HepG2 (cell line): ENCODE measurements around the gene ACOT8. TPM values are rescaled to one million over a fixed set of nuclear protein-coding genes. Genes with fewer than 3 reads are reported as not detected.
A peak's percentile ranks its signal among the peaks of the same experiment; 100 is the strongest.

Source experiments
- ATAC-seq: fragments of 200-7000 bp; cut with Tn5 transposase; 3 replicates; pipeline ENCODE4 v1.9.1; 2020; ENCODE audit warnings: mild to moderate bottlenecking, moderate library complexity
- BruUV-seq: library from RNA; stranded (reverse); fragments of 400-500 nt; replicated peaks from 2 replicates; lab custom pipeline; 2021; lab: Mats Ljungman, UMichigan
- CTCF ChIA-PET: fragments of 300-600 bp; formaldehyde crosslinking; extraction: SDS; loops from one replicate; lab custom pipeline; 2021; ENCODE audit warnings: low total read pairs, inconsistent platforms, low intra/inter-chr PET ratio; lab: Yijun Ruan, JAX
- POLR2A ChIA-PET: fragments of 350-600 bp; sonication (Branson Sonifier 250); formaldehyde crosslinking; loops from one replicate; lab custom pipeline; 2020; ENCODE audit warnings: antibody characterized with exemption, inconsistent platforms; lab: Yijun Ruan, JAX
- DNase-seq: peaks from one replicate; pipeline ENCODE4 v3.0.0-alpha.2; 2015; ENCODE audit warnings: low spot score
- FAIRE-seq: peaks from 3 replicates; lab custom pipeline; 2011; peaks lifted over from hg19 to GRCh38; lab: Jason Lieb, UNC
- H2AFZ ChIP-seq: one replicate; pipeline ENCODE4 v1.6.1; 2011; ENCODE audit warnings: low read length, inconsistent platforms
- H3K27ac ChIP-seq: fragments of 300-600 bp; 3 replicates; pipeline ENCODE4 v1.8.0; 2011; ENCODE audit warnings: mixed run types, mild to moderate bottlenecking, mixed read lengths, low read length, inconsistent platforms; ENCODE audit not compliant: insufficient read depth; ENCODE audit errors: extremely low read length
- H3K27me3 ChIP-seq, 2 experiments: fragments of 200-600 bp in 1 of 2; 2 replicates in 1 of 2; 3 replicates in 1 of 2; pipeline versions ENCODE4 v1.6.0 to v1.8.0; 2011; ENCODE audit warnings: low read length in 2 of 2, mild to moderate bottlenecking in 2 of 2, moderate library complexity in 2 of 2, inconsistent platforms in 1 of 2; ENCODE audit not compliant: insufficient read depth in 2 of 2, control insufficient read depth in 1 of 2
- H3K36me3 ChIP-seq, 2 experiments: fragments of 200-600 bp in 1 of 2; replicated peaks in 1 of 2; 2 replicates in 1 of 2; 3 replicates in 1 of 2; pipeline versions ENCODE4 v1.5.1 to v1.8.0; 2011; ENCODE audit warnings: low read length in 2 of 2, inconsistent platforms in 1 of 2; ENCODE audit not compliant: insufficient read depth in 2 of 2, control insufficient read depth in 1 of 2
- H3K4me1 ChIP-seq: 2 replicates; pipeline ENCODE4 v1.5.1; 2012; ENCODE audit warnings: low read length, inconsistent platforms; ENCODE audit not compliant: insufficient read depth
- H3K4me2 ChIP-seq: 2 replicates; pipeline ENCODE4 v1.6.0; 2011; ENCODE audit warnings: low read depth, low read length, inconsistent platforms
- H3K4me3 ChIP-seq, 3 experiments: fragments of 200-600 bp in 1 of 3; sonication (generic), shearing (Covaris generic) in 1 of 3; replicated peaks in 1 of 3; 2 replicates each; pipeline ENCODE4 v1.5.1; 2011 to 2016; ENCODE audit warnings: low read length in 3 of 3, inconsistent platforms in 2 of 3, low read depth in 2 of 3, mild to moderate bottlenecking in 2 of 3, control low read depth in 1 of 3, mixed read lengths in 1 of 3; ENCODE audit not compliant: insufficient read depth in 1 of 3
- H3K79me2 ChIP-seq: one replicate; pipeline ENCODE4 v1.6.1; 2011; ENCODE audit warnings: low read length, inconsistent platforms; ENCODE audit not compliant: insufficient read depth
- H3K9ac ChIP-seq: 2 replicates; pipeline ENCODE4 v1.6.0; 2011; ENCODE audit warnings: mild to moderate bottlenecking, low read depth, low read length, inconsistent platforms; ENCODE audit not compliant: insufficient read depth
- H3K9me3 ChIP-seq: 2 replicates; pipeline ENCODE4 v1.5.1; 2012; ENCODE audit warnings: mild to moderate bottlenecking, low read length
- H4K20me1 ChIP-seq: 2 replicates; pipeline ENCODE4 v1.6.0; 2011; ENCODE audit warnings: inconsistent platforms, mild to moderate bottlenecking, low read length, moderate library complexity; ENCODE audit not compliant: insufficient read depth
- CHD4 ChIP-seq: fragments of 200-600 bp; sonication (generic); IDR thresholded peaks from 2 replicates; pipeline ENCODE4 v1.7.0; 2017; ENCODE audit warnings: mild to moderate bottlenecking, low read length, borderline replicate concordance
- FOXJ3 ChIP-seq: sonication (generic); formaldehyde crosslinking; IDR thresholded peaks from 2 replicates; pipeline ENCODE4 v1.4.0; 2020; ENCODE audit warnings: missing genetic modification reagents, mild to moderate bottlenecking, borderline replicate concordance
- HNRNPL ChIP-seq: fragments of 200-400 bp; formaldehyde crosslinking; IDR thresholded peaks from 2 replicates; pipeline ENCODE4 v1.6.1; 2017; ENCODE audit warnings: mild to moderate bottlenecking, low read depth, low read length
- HNRNPLL ChIP-seq: fragments of 200-400 bp; formaldehyde crosslinking; IDR thresholded peaks from 2 replicates; pipeline ENCODE4 v1.6.1; 2017; ENCODE audit warnings: mild to moderate bottlenecking, low read depth, low read length; ENCODE audit not compliant: poor library complexity, severe bottlenecking
- TOPORS ChIP-seq: sonication (generic); formaldehyde crosslinking; IDR thresholded peaks from 2 replicates; pipeline ENCODE4 v1.8.0; 2023; ENCODE audit warnings: mild to moderate bottlenecking, missing genetic modification reagents
- ZBTB21 ChIP-seq: sonication (generic); formaldehyde crosslinking; IDR thresholded peaks from 2 replicates; pipeline ENCODE4 v1.4.0; 2020; ENCODE audit warnings: missing genetic modification reagents
- ZBTB33 ChIP-seq: sonication (generic); formaldehyde crosslinking; IDR thresholded peaks from 2 replicates; pipeline ENCODE4 v1.4.0; 2020; ENCODE audit warnings: missing genetic modification reagents
- ZNF263 ChIP-seq: sonication (generic); formaldehyde crosslinking; IDR thresholded peaks from 2 replicates; pipeline ENCODE4 v1.4.0; 2020; ENCODE audit warnings: missing genetic modification reagents
- ZNF629 ChIP-seq: sonication (generic); formaldehyde crosslinking; conservative IDR thresholded peaks from 2 replicates; pipeline ENCODE4 v1.5.0; 2020; ENCODE audit warnings: missing genetic modification reagents
- ZSCAN22 ChIP-seq: sonication (generic); formaldehyde crosslinking; IDR thresholded peaks from 2 replicates; pipeline ENCODE4 v1.4.0; 2020; ENCODE audit warnings: mild to moderate bottlenecking, missing genetic modification reagents
- WGBS: methylation state at CpG from one replicate; pipeline ENCODE4 v1.1.6; 2017; ENCODE audit warnings: low lambda C conversion rate; 5-methylcytosine and 5-hydroxymethylcytosine counted together
- in situ Hi-C: cut with HindIII; loops from 2 replicates; pipeline ENCODE4 v1.10.0; 2017; ENCODE audit warnings: low pct_unique_long_range_greater_than_20kb; ENCODE audit not compliant: extremely low pct_ligation_motif_present
- intact Hi-C: fragments of 100-400 bp; cut with micrococcal nuclease; formaldehyde crosslinking; loops from one replicate; pipeline ENCODE4 v1.10.0; 2022; ENCODE audit not compliant: unreplicated experiment
- polyA plus RNA-seq, 8 experiments: library from polyadenylated mRNA; depleted of rRNA in 3 of 8; stranded (reverse) in 7 of 8; unstranded in 1 of 8; fragments of >200 nt; fragmentation: Illumina TruSeq in 4 of 8; extraction: Trizol in 4 of 8; gene quantifications; 2 replicates each; pipeline versions ENCODE4 v1.2.1 to v1.2.3, GENCODE V29; 2011 to 2016; ENCODE audit warnings: low read depth in 4 of 8, missing spikeins in 1 of 8, mixed read lengths in 1 of 8; ENCODE audit not compliant: insufficient read depth in 1 of 8
- total RNA-seq, 5 experiments: library from RNA; depleted of rRNA; stranded (reverse); fragments of >200 nt; fragmentation: Illumina TruSeq; extraction: Trizol; gene quantifications; 2 replicates each; pipeline ENCODE4 v1.2.3, GENCODE V29; 2016; ENCODE audit warnings: low read depth in 1 of 5

Gene ACOT8
- total and polyA plus RNA-seq, 2 of the 13 experiments (the other 11 are each of a cell fraction or from before 2014, with no cell fraction given), result 31.4 to 45.5 TPM

- Histone ChIP-seq H3K79me2 (no peaks in the 10 kb centered on the region), H3K4me3 (no peak overlapping the region), H3K4me1 (peaks cover 49% of the 10 kb centered on the region), H3K9ac (no peak overlapping the region), H3K9me3 (no peaks in the 10 kb centered on the region), H2AFZ (no peak overlapping the region), H3K27ac (no peak overlapping the region), H4K20me1 (no peaks in the 10 kb centered on the region), H3K4me2 (no peak overlapping the region), H3K27me3 (no peaks in the 10 kb centered on the region), H3K36me3 (no peaks in the 10 kb centered on the region)
- CTCF ChIA-PET, result interaction anchor here (2.4 kb wide), 1 partner anchor 141 kb away, joined by 15 read pairs; no protein-coding TSS in a partner anchor
- intact Hi-C loops (no loop called here), in situ Hi-C loops (no loop called here)
- POLR2A ChIA-PET, result interaction anchor here (1.0 to 1.6 kb wide), 2 partner anchors 11 to 58 kb away, joined by 3 read pairs; partner anchors contain the start of genes SNX21 and ZSWIM1
- FAIRE-seq (no peak), ATAC-seq (no peak; the same call in 2 of the 3 replicates), DNase-seq (no peak)
- TF ChIP-seq ZSCAN22 (CRISPR knock-in tag) (no peak), HNRNPLL (peak; percentile 25), TOPORS (CRISPR knock-in tag) (no peak), ZNF263 (CRISPR knock-in tag) (no peak), ZBTB33 (CRISPR knock-in tag) (peak; percentile 84)
- 69% methylated on average over 24 of the region's 24 CpGs for WGBS
- BruUV-seq, result no TSS peak
These were observed 34.3 kb downstream of the ACOT8 start for GRCh38 chr20:45822857-45823256.

- peaks cover 40% of the 10 kb centered on the region for H3K4me1 ChIP-seq
- no peak overlapping the region for H3K9ac ChIP-seq
- no peak for ATAC-seq
- in situ Hi-C loops, result no loop called here
- ChIA-PET POLR2A (interaction anchor here (0.5 to 1.6 kb wide), 2 partner anchors 59 to 146 kb away, joined by 3 read pairs; partner anchors contain the start of gene ZSWIM1), CTCF (no interaction called here)
- H3K27me3 ChIP-seq, result no peaks in the 10 kb centered on the region
- 6% methylated on average over 2 of the region's 2 CpGs for WGBS
- FAIRE-seq, result no peak
- no TSS peak for BruUV-seq
- H3K79me2 ChIP-seq, result no peaks in the 10 kb centered on the region
- intact Hi-C loops, result no loop called here
- DNase-seq, result no peak
- no peaks in the 10 kb centered on the region for H3K9me3 ChIP-seq
- no peak overlapping the region for H3K4me3 ChIP-seq
- H3K4me2 ChIP-seq, result no peak overlapping the region
- peak; percentile 67; the same call in 1 of the 2 replicates for TF ChIP-seq CHD4
- TF ChIP-seq ZNF629 (CRISPR knock-in tag), result peak; percentile 88
- no peak for TF ChIP-seq ZBTB21
- no peak for TF ChIP-seq FOXJ3
- TF ChIP-seq HNRNPL, result no peak
- no peaks in the 10 kb centered on the region for H3K36me3 ChIP-seq
- no peak overlapping the region for H2AFZ ChIP-seq
- H4K20me1 ChIP-seq, result no peaks in the 10 kb centered on the region
- no peak overlapping the region for H3K27ac ChIP-seq
These were observed 35.2 kb downstream of the ACOT8 start for GRCh38 chr20:45821947-45822346.
